HG03097 (cell line): ENCODE measurements around the gene PKMYT1.

Experiments used
- ATAC-seq: cut with Tn5 transposase; IDR thresholded peaks from one replicate; pipeline ENCODE4 v1.9.1; 2021; ENCODE audit not compliant: unreplicated experiment, low FRiP score

The PKMYT1 gene

DNA sequence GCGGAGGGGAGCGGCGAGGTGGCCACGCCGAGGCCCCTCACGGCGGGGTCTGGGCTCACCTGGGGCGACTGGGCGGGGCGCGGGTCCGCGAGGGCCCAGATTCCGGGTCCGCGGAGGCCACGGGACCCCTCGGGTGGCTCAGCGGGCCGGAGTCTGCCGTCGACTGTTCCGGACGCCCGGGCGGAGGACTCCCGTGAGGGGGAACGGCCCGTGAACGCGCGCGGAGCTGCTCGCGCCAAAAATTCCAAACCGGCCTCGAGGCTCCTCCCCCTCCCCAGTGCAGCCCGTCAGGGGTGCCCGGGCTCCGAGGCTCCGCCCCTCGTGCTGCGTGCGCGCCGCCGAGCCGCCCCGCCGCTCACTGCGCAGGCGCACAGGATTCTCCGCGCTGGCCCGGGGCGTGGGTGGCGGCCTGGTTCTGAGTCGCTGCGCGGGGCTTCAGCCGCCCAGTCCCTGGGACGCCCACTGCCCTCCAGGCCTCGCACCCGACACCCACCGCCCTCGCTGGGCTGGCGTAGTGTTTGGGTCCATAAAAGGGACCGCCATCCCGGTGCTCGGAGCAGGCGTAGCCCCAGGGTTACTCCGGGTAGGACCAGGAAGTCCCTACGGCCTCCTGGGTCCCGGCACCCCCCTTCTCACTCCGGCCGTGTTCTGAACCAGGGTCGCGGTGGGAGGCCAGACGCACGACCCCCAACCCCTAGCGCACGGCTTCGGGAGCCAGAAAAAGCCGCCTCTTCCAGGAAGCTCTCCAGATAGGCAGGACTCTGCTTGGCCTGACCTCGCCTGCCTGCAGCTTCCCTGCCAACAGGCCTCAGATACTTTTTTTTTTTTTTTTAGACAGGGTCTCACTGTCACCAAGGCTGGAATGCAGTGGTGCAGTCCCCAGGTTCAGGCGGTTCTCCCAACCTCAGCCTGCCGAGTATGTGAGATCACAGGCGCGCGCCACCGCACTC is at the start of gene PKMYT1:
Gene PKMYT1 (minus strand): TSS at position 220 of the 950 bp plus-strand sequence. CDS start 789 bp downstream, outside the sequence.
- peak; percentile 62 for ATAC-seq

- no peak for ATAC-seq
These were observed 49.4 kb upstream of the PKMYT1 start for GRCh38 chr16:3029491-3030221.

- no peak for ATAC-seq
These were observed 48.6 kb upstream of the PKMYT1 start for GRCh38 chr16:3028716-3029319.

DNA sequence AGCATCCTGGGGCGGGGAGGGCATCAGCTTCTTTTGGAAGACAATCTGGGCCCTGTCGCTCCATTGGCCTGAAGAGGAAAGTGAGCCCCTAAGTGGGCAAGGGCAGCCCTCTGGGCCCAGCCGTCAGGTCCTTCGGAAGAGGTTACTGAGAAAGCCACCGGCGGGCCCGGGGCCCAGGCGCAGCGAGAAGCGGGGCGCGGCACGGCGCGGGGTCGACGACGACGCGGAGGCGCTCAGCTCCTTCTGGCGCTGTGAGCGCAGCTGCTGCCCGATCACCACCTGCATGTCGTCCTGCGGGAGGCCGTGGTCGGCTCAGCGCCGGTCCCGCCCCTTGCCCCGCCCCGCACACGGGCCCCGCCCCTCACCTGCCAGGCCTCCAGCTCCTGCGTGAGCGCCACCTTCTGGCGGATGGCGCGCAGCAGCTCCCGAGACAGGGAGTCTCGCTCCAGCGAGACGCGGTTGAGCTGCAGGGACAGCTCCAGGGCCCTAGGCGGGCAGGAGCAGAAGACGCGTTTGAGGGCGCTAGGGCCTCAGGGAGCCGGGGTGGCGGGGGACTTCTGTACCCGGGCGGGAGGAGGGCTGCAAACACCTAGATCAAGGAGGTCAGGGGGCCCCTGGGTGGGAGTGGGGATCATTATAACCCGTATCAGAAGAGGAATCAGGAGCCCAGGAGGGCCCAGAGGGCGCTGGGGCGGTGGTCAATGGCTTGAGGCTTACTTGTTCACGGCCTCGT is 47.9 kb upstream of the PKMYT1 start:
- peak; percentile 29 for ATAC-seq

DNA sequence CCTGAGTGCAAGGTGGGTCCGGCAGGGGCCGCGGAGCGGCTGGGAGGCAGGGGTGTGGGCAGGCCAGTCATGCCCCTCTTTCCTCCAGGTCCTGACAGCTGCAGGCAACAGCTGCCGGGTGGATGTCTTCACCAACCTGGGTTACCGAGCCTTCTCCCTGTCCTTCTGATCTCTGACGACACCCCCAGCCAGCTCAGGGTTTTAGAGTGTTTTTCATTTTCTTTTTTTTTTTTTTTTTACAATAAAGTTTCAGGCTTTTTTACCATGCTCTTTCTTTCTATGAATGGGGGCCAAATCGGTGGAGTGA is 47.2 kb upstream of the PKMYT1 start:
- no peak for ATAC-seq

GRCh38 chr16:3026609-3027488 is 46.6 kb upstream of the PKMYT1 start:
- ATAC-seq, result no peak

DNA sequence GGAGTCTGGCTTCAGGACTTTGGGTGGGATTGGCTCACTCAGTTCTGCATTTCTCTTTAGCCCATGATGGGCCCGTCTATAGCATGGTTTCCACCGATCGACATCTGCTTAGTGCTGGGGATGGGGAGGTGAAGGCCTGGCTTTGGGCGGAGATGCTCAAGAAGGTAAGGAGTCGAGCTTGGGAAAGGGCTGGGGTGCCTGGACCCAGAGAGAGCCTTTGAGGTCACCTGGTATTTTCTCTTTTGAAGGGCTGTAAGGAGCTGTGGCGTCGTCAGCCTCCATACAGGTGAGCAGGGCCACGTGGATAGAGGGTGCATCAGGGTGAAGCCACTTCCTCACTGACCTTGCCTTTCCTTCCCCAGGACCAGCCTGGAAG is 45.7 kb upstream of the PKMYT1 start:
- ATAC-seq, result no peak

- no peak for ATAC-seq
These were observed 45.1 kb upstream of the PKMYT1 start for GRCh38 chr16:3025032-3026002.

DNA sequence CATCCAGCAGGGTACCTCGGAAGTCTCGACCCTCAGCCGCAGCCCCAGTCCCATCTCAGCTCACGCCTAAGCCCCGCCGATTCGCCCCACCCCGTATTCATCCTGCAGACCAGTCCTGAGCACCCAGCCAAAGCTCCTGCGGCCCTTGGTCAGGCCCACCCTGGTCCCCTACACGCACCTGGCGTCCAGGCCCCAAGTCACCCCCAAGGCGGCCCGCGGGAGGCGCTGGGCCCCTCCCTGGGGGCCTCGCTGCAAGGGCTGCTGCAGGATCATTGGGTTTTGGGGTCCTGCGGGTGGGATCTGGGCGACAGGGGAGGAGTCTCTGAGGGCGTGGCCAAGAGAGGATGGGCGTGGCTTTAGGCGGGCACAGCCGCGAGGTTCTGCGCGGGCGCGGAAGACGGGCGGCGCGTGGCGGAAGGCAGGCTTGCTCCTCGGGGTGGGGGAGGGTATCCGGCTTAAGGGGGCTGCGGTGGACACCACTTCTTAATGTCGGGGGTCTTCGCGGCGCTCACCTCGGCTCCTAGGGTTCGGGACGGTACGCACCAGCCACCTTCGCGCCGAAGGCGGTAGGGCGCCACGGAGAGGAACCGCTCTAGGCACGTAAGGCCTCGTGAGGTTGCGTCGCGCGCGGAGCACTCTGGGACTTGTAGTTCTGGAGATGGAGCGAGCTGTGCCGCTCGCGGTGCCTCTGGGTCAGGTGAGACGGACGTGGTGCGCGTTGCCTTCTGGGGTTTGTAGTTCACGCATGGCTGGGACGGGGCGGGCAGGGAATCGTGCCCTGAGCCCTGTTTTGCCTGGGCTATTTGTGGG is 43.6 kb upstream of the PKMYT1 start, which contains the start of the genes HCFC1R1 and THOC6:
Gene HCFC1R1 (minus strand): TSS at position 274 of the 810 bp plus-strand sequence. CDS start 1 bp downstream, at position 273.
Gene THOC6 (plus strand): TSS at position 367 of the 810 bp plus-strand sequence. CDS start 292 bp downstream, at position 659.
- ATAC-seq, result peak; percentile 63

DNA sequence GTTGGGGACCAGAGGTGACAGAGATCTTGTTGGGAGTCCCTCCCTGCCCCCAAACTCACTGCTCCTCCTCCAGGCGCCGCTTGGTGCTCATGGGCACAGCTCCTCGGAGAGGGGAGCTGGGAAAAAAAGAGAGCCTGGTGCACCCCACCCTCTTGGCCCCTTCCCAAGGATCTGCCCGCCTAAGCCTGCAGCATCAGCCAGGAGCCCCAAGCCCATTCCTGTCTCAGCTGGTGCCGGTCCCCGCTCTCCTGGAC is 43.1 kb upstream of the PKMYT1 start:
- no peak for ATAC-seq

DNA sequence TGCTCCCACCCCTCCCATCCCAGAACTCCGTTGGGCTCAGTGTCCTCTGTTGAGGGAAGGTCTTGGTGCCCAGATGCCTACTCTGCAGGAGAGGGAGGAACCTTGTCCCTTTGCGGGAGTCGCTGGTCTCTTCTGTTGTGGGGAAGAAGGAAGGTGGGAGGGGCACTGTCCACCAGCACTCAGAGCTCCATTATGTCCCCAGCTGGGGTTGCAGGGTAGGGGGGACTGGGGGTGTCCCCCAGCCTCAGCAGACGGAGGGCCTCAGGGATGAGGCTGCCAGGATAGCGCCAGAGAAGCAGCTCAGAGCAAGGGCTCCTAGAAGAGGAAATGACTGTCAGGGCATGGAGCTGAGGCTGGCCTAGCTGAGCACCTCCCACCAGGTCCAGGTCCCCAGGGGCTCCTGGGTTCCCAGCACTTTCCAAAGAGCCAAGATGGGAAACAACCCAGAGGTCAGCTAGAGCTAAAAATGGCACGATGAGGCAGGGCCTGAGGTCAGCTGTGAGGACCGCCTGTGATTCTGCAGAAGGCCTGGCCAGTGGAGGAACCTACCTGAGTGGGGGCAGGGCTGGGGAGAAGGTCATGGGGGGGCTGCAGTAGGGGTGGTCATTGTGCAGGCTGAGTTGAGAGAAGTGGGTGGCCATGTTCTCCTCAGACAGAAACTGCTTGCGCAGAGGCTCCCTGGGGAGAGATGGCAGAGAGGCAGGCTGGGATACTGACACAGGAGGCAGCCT is 42.6 kb upstream of the PKMYT1 start:
- ATAC-seq, result no peak

- ATAC-seq, result no peak
These were observed 42.0 kb upstream of the PKMYT1 start for GRCh38 chr16:3022208-3022683.

DNA sequence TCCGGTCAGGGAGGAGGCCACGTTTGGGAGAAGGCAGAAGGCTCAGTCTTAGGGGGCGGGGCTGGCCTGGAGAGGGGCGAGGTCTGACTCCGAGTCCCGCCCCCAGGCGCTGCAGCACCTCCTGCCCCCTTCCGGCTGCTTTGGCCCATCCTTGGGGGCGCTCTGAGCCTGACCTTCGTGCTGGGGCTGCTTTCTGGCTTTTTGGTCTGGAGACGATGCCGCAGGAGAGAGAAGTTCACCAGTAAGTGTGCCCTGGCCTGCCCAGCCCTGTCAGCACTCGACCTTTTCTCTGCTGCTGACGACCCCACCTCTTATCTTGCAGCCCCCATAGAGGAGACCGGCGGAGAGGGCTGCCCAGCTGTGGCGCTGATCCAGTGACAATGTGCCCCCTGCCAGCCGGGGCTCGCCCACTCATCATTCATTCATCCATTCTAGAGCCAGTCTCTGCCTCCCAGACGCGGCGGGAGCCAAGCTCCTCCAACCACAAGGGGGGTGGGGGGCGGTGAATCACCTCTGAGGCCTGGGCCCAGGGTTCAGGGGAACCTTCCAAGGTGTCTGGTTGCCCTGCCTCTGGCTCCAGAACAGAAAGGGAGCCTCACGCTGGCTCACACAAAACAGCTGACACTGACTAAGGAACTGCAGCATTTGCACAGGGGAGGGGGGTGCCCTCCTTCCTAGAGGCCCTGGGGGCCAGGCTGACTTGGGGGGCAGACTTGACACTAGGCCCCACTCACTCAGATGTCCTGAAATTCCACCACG is 41.4 kb upstream of the PKMYT1 start:
- no peak for ATAC-seq

- ATAC-seq, result no peak
These were observed 40.6 kb upstream of the PKMYT1 start for GRCh38 chr16:3020604-3021448.

DNA sequence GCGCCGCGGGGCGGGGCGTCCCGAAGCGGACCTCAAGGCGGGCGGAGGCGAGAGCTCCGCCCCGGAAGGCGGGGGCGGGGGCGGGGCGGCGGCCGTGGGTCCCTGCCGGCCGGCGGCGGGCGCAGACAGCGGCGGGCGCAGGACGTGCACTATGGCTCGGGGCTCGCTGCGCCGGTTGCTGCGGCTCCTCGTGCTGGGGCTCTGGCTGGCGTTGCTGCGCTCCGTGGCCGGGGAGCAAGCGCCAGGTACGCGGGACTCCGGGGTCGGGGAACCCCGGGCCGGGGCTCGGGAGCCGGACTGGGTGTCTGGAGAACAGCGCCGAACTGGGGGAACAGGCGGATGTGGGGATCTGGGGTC is 40.0 kb upstream of the PKMYT1 start, which contains the start of gene TNFRSF12A:
Gene TNFRSF12A (plus strand): TSS at position 122 of the 357 bp plus-strand sequence. CDS start 30 bp downstream, at position 152.
- no peak for ATAC-seq
